HL-60 (cell line): ENCODE measurements around the gene APOOL.
"Not testable (repeated sequence)": the region's sequence is repeated elsewhere in the genome, so short reads cannot be mapped to it uniquely, and the experiment has no call there.

Experiments used
- DNase-seq, 2 experiments: peaks; one replicate each; pipeline ENCODE4 v3.0.0-alpha.2; 2010 to 2020; ENCODE audit warnings: low read depth in 1 of 2, low spot score in 1 of 2
- H3K27ac ChIP-seq: fragments of 250-450 bp; sonication (Bioruptor Pico); replicated peaks from 2 replicates; pipeline ENCODE4 v1.5.1; 2020; ENCODE audit warnings: mild to moderate bottlenecking, moderate library complexity
- H3K27me3 ChIP-seq: fragments of 250-450 bp; sonication (Bioruptor Pico); 2 replicates; pipeline ENCODE4 v1.5.1; 2021; ENCODE audit warnings: mild to moderate bottlenecking, moderate library complexity; ENCODE audit not compliant: insufficient read depth, poor library complexity, severe bottlenecking
- H3K4me3 ChIP-seq: replicated peaks from 2 replicates; pipeline ENCODE4 v1.5.1; 2011; ENCODE audit warnings: mild to moderate bottlenecking, control low read depth, low read length; ENCODE audit not compliant: insufficient read depth
- CTCF ChIP-seq: IDR thresholded peaks from one replicate; pipeline ENCODE4 v1.5.1; 2011; ENCODE audit warnings: low read length, control low read depth, inconsistent platforms; ENCODE audit not compliant: insufficient read depth
- GABPA ChIP-seq: IDR thresholded peaks from 2 replicates; pipeline ENCODE4 v1.6.1; 2012; ENCODE audit warnings: low read depth
- POLR2AphosphoS5 ChIP-seq: IDR thresholded peaks from 2 replicates; pipeline ENCODE4 v1.6.1; 2012; ENCODE audit warnings: low read depth
- REST ChIP-seq: IDR thresholded peaks from 2 replicates; pipeline ENCODE4 v1.6.1; 2012; ENCODE audit warnings: low read depth; ENCODE audit not compliant: insufficient replicate concordance
- SPI1 ChIP-seq: IDR thresholded peaks from 2 replicates; pipeline ENCODE4 v1.6.1; 2012; ENCODE audit warnings: low read depth, mild to moderate bottlenecking, borderline replicate concordance

APOOL gene

GRCh38 chrX:85051627-85052026, 48.0 kb downstream of the APOOL start:
- Histone ChIP-seq H3K4me3 (no peak overlapping the region), H3K27ac (no peak overlapping the region), H3K27me3 (no peaks in the 10 kb centered on the region)
- DNase-seq = no peak
- TF ChIP-seq POLR2AphosphoS5 = no peak

GRCh38 chrX:85052205-85052604, 48.5 kb downstream of the APOOL start:
- no peak for DNase-seq
- H3K27ac ChIP-seq = no peak overlapping the region
- no peaks in the 10 kb centered on the region for H3K27me3 ChIP-seq
- no peak overlapping the region for H3K4me3 ChIP-seq
- TF ChIP-seq CTCF = no peak
- TF ChIP-seq GABPA = no peak
- no peak for TF ChIP-seq SPI1
- TF ChIP-seq POLR2AphosphoS5 = no peak
- TF ChIP-seq REST = no peak

GRCh38 chrX:85052636-85053343, 49.1 kb downstream of the APOOL start:
- TF ChIP-seq POLR2AphosphoS5 (no peak), SPI1 (no peak), CTCF (no peak), REST (no peak), GABPA (no peak)
- no peak for DNase-seq
- no peak overlapping the region for H3K27ac ChIP-seq
- H3K27me3 ChIP-seq = no peaks in the 10 kb centered on the region
- no peak overlapping the region for H3K4me3 ChIP-seq

- DNase-seq = no peak
- H3K4me3 ChIP-seq = no peak overlapping the region
- no peak for TF ChIP-seq CTCF
- TF ChIP-seq POLR2AphosphoS5 = no peak
- no peak for TF ChIP-seq GABPA
- no peak for TF ChIP-seq REST
- TF ChIP-seq SPI1 = no peak
- no peaks in the 10 kb centered on the region for H3K27me3 ChIP-seq
- no peak overlapping the region for H3K27ac ChIP-seq
Observed at GRCh38 chrX:85065512-85066198, 62.0 kb downstream of the APOOL start.

- not testable (repeated sequence) for H3K27me3 ChIP-seq, DNase-seq
Observed at GRCh38 chrX:85077247-85077646, 73.6 kb downstream of the APOOL start.

More at GRCh38 chrX:85077247-85077646, 73.6 kb downstream of the APOOL start:
- H3K4me3 ChIP-seq, H3K27ac ChIP-seq: not testable (repeated sequence)
